Fibroblast of lung (primary cell): ENCODE data around the gene GYPC. TPM values are rescaled to one million over a fixed set of nuclear protein-coding genes. Genes with fewer than 3 reads are reported as not detected.
A peak's percentile ranks its signal among the peaks of the same experiment; 100 is the strongest.

Experiments
- DNase-seq, 2 donors: peaks; one replicate each; pipeline versions ENCODE4 v3.0.0 to v3.0.0-alpha.2; 2010; ENCODE audit warnings: low read depth in 2 of 2
- H2AFZ ChIP-seq: 2 replicates; pipeline ENCODE4 v1.5.1; 2012; ENCODE audit warnings: low read length, control low read depth, inconsistent platforms
- H3K27ac ChIP-seq: 2 replicates; pipeline ENCODE4 v1.5.1; 2011; ENCODE audit warnings: low read length, control low read depth; ENCODE audit not compliant: insufficient read depth
- H3K27me3 ChIP-seq: 2 replicates; pipeline ENCODE4 v1.5.1; 2011; ENCODE audit warnings: mild to moderate bottlenecking, low read length; ENCODE audit not compliant: control insufficient read depth, insufficient read depth
- H3K36me3 ChIP-seq: 2 replicates; pipeline ENCODE4 v1.5.1; 2011; ENCODE audit warnings: low read length; ENCODE audit not compliant: control insufficient read depth, insufficient read depth
- H3K4me1 ChIP-seq: 2 replicates; pipeline ENCODE4 v1.5.1; 2011; ENCODE audit warnings: low read length; ENCODE audit not compliant: control insufficient read depth, insufficient read depth; ENCODE audit errors: extremely low read depth
- H3K4me2 ChIP-seq: 2 replicates; pipeline ENCODE4 v1.5.1; 2011; ENCODE audit warnings: low read length, control low read depth; ENCODE audit not compliant: insufficient read depth; ENCODE audit errors: extremely low read depth
- H3K4me3 ChIP-seq, 4 experiments: fragments of 200-600 bp in 1 of 4; sonication (generic) in 1 of 4; replicated peaks in 1 of 4; 2 replicates each; pipeline ENCODE4 v1.5.1; 2011 to 2016; ENCODE audit warnings: low read length in 4 of 4, low read depth in 3 of 4, mild to moderate bottlenecking in 3 of 4, control low read depth in 2 of 4, inconsistent platforms in 1 of 4, mixed read lengths in 1 of 4; ENCODE audit not compliant: insufficient read depth in 1 of 4; ENCODE audit errors: control extremely low read depth in 1 of 4
- H3K79me2 ChIP-seq: 2 replicates; pipeline ENCODE4 v1.5.1; 2012; ENCODE audit warnings: mild to moderate bottlenecking, low read length, inconsistent platforms; ENCODE audit not compliant: control insufficient read depth, insufficient read depth
- H3K9ac ChIP-seq: 2 replicates; pipeline ENCODE4 v1.5.1; 2011; ENCODE audit warnings: mild to moderate bottlenecking, low read length, control low read depth; ENCODE audit not compliant: insufficient read depth
- H3K9me3 ChIP-seq: 2 replicates; pipeline ENCODE4 v1.5.1; 2012; ENCODE audit warnings: low read depth, low read length; ENCODE audit not compliant: control insufficient read depth, insufficient read depth
- H4K20me1 ChIP-seq: 2 replicates; pipeline ENCODE4 v1.5.1; 2011; ENCODE audit warnings: low read length; ENCODE audit not compliant: control insufficient read depth, insufficient read depth; ENCODE audit errors: extremely low read depth
- EZH2 ChIP-seq: IDR thresholded peaks from 2 replicates; pipeline ENCODE4 v1.5.1; 2012; ENCODE audit warnings: low read length, control low read depth, mild to moderate bottlenecking; ENCODE audit errors: missing control alignments
- polyA plus RNA-seq, 2 donors: library from polyadenylated mRNA; depleted of rRNA in 1 of 2; stranded (reverse) in 1 of 2; unstranded in 1 of 2; fragments of >200 nt; gene quantifications; 2 replicates each; pipeline ENCODE4 v1.2.1, GENCODE V29; 2011 to 2012; ENCODE audit warnings: missing spikeins in 1 of 2
- total RNA-seq: library from RNA; depleted of rRNA; stranded (reverse); fragments of >200 nt; gene quantifications from 2 replicates; pipeline ENCODE4 v1.2.1, GENCODE V29; 2014
- TF ChIP-seq, protein P1 (sequence below), 2 donors: IDR thresholded peaks in 1 of 2; conservative IDR thresholded peaks in 1 of 2; 1 replicate in 1 of 2; 2 replicates in 1 of 2; pipeline ENCODE4 v1.5.1; 2011 to 2012; ENCODE audit warnings: low read length in 2 of 2, control low read depth in 1 of 2, inconsistent platforms in 1 of 2, low read depth in 1 of 2, mild to moderate bottlenecking in 1 of 2

The GYPC gene
- total and polyA plus RNA-seq, 2 donors (not counting 1 experiment from before 2014, with no cell fraction given) = 135 to 167 TPM

DNA sequence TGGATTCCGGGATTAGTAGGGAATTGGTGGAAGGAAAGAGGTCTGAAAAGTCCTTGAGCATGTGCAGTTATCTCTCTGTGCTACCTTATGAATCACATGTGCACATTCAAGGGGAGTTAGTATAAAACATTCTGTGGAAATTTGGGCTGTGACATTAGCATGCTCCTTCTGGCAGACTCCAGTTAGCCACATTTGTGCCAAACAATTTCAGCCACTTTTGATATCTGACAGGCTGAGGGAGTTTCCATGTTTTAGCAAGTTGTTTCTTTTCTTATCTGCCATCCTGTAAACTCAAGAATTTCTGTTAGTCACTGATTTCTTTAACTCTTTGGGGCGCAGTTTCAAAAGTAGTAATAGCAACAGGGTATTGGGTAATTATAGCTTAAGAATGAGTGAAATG lies 28.3 kb upstream of the GYPC start:
- no peak for TF ChIP-seq EZH2
- TF ChIP-seq, protein P1, sequence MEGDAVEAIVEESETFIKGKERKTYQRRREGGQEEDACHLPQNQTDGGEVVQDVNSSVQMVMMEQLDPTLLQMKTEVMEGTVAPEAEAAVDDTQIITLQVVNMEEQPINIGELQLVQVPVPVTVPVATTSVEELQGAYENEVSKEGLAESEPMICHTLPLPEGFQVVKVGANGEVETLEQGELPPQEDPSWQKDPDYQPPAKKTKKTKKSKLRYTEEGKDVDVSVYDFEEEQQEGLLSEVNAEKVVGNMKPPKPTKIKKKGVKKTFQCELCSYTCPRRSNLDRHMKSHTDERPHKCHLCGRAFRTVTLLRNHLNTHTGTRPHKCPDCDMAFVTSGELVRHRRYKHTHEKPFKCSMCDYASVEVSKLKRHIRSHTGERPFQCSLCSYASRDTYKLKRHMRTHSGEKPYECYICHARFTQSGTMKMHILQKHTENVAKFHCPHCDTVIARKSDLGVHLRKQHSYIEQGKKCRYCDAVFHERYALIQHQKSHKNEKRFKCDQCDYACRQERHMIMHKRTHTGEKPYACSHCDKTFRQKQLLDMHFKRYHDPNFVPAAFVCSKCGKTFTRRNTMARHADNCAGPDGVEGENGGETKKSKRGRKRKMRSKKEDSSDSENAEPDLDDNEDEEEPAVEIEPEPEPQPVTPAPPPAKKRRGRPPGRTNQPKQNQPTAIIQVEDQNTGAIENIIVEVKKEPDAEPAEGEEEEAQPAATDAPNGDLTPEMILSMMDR (conservative IDR thresholded peaks at IDR 0.05 in 1 of 2, IDR thresholded peaks at IDR 0.05 in 1 of 2; ENCODE audit: low read depth in 1 of 2, low read length in 2 of 2) = no peak
- Histone ChIP-seq H3K4me1 (no peaks in the 10 kb centered on the region), H2AFZ (no peak overlapping the region), H3K27ac (no peak overlapping the region), H3K9ac (no peak overlapping the region), H3K9me3 (no peaks in the 10 kb centered on the region), H3K4me2 (no peak overlapping the region), H3K79me2 (no peaks in the 10 kb centered on the region), H3K36me3 (no peaks in the 10 kb centered on the region), H3K4me3 (no peak overlapping the region), H3K27me3 (no peaks in the 10 kb centered on the region), H4K20me1 (no peaks in the 10 kb centered on the region)
- peak in 1 of 2 donors; percentile 14 for DNase-seq

- Histone ChIP-seq H3K36me3 (no peaks in the 10 kb centered on the region), H3K4me1 (no peaks in the 10 kb centered on the region), H3K27ac (no peak overlapping the region), H3K79me2 (no peaks in the 10 kb centered on the region), H4K20me1 (no peaks in the 10 kb centered on the region), H3K9ac (no peak overlapping the region), H3K4me3 (no peak overlapping the region), H2AFZ (no peak overlapping the region), H3K4me2 (no peak overlapping the region), H3K9me3 (no peaks in the 10 kb centered on the region), H3K27me3 (no peaks in the 10 kb centered on the region)
- no peak for TF ChIP-seq EZH2
- TF ChIP-seq, protein P1 (conservative IDR thresholded peaks at IDR 0.05 in 1 of 2, IDR thresholded peaks at IDR 0.05 in 1 of 2; ENCODE audit: low read depth in 1 of 2, low read length in 2 of 2) = peak; percentile 36 to 55
- DNase-seq = peak in 1 of 2 donors; percentile 1
These were observed 21.6 kb upstream of the GYPC start for GRCh38 chr2:126634273-126634861.

DNA sequence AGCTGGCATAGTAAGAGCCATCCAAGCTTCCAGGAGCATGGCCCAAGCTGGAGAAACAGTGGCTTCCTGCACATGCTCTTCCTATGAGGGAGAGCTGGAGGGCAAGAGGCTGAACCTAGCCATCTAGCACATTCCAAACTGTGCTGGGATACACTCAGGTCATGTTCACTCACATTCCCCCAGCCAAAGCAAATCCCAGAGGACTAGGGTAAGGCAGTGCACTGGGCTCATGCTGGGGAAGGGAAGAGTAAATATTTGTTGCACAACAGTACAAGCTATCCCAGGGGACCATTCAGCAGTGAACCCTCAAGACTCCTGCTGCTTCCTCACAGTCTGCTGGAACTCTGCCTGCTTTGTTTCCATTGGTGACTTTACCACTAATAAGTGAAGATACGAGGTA lies 20.7 kb upstream of the GYPC start:
- TF ChIP-seq, protein P1 (conservative IDR thresholded peaks at IDR 0.05 in 1 of 2, IDR thresholded peaks at IDR 0.05 in 1 of 2; ENCODE audit: low read depth in 1 of 2, low read length in 2 of 2) = no peak
- TF ChIP-seq EZH2 = no peak
- Histone ChIP-seq H4K20me1 (no peaks in the 10 kb centered on the region), H3K4me3 (no peak overlapping the region), H3K27me3 (no peaks in the 10 kb centered on the region), H3K4me2 (no peak overlapping the region), H3K9me3 (no peaks in the 10 kb centered on the region), H3K36me3 (no peaks in the 10 kb centered on the region), H3K27ac (no peak overlapping the region), H2AFZ (no peak overlapping the region), H3K79me2 (no peaks in the 10 kb centered on the region), H3K4me1 (no peaks in the 10 kb centered on the region), H3K9ac (no peak overlapping the region)
- DNase-seq = peak in 1 of 2 donors; percentile 41
